Liver (tissue), 9 donors: ENCODE results near the gene ZNF254. TPM values are rescaled to one million over a fixed set of nuclear protein-coding genes. Genes with fewer than 3 reads are reported as not detected.

Experiments
- DNase-seq: peaks from one replicate; pipeline ENCODE4 v3.0.0-alpha.2; 2017; ENCODE audit warnings: low spot score
- H3K27ac ChIP-seq, 2 donors: one replicate each; pipeline ENCODE4 v1.7.0; 2013; ENCODE audit warnings: inconsistent platforms in 2 of 2, low read length in 2 of 2, control low read depth in 1 of 2, low read depth in 1 of 2, mild to moderate bottlenecking in 1 of 2
- H3K27me3 ChIP-seq, 4 donors: one replicate each; pipeline versions ENCODE4 v1.6.1 to v1.7.0; 2013; ENCODE audit warnings: low read length in 3 of 4, inconsistent platforms in 1 of 4, mild to moderate bottlenecking in 1 of 4, moderate library complexity in 1 of 4; ENCODE audit not compliant: control insufficient read depth in 4 of 4, insufficient read depth in 4 of 4
- H3K36me3 ChIP-seq, 4 donors: one replicate each; pipeline versions ENCODE4 v1.6.1 to v1.7.0; 2013; ENCODE audit warnings: low read length in 3 of 4, mild to moderate bottlenecking in 3 of 4, low read depth in 1 of 4, moderate library complexity in 1 of 4; ENCODE audit not compliant: control insufficient read depth in 4 of 4, insufficient read depth in 3 of 4
- H3K4me1 ChIP-seq, 4 donors: one replicate each; pipeline versions ENCODE4 v1.6.1 to v1.7.0; 2013; ENCODE audit warnings: low read length in 3 of 4, mild to moderate bottlenecking in 3 of 4, moderate library complexity in 1 of 4; ENCODE audit not compliant: control insufficient read depth in 4 of 4, insufficient read depth in 4 of 4
- H3K4me3 ChIP-seq, 3 donors: one replicate each; pipeline versions ENCODE4 v1.6.1 to v1.7.0; 2013; ENCODE audit warnings: low read length in 3 of 3, control low read depth in 1 of 3, low read depth in 1 of 3, mild to moderate bottlenecking in 1 of 3
- H3K9ac ChIP-seq, 2 donors: one replicate each; pipeline ENCODE4 v1.7.0; 2013; ENCODE audit warnings: low read length in 2 of 2, mild to moderate bottlenecking in 2 of 2, moderate library complexity in 2 of 2, control low read depth in 1 of 2, low read depth in 1 of 2
- H3K9me3 ChIP-seq, 4 donors: one replicate each; pipeline versions ENCODE4 v1.6.1 to v1.7.0; 2013; ENCODE audit warnings: low read length in 3 of 4; ENCODE audit not compliant: control insufficient read depth in 4 of 4
- ATF3 ChIP-seq: IDR thresholded peaks from 2 replicates; pipeline ENCODE4 v1.6.1; 2016; ENCODE audit warnings: antibody characterized with exemption
- CTCF ChIP-seq: fragments of 150-350 bp; IDR thresholded peaks from 2 replicates; pipeline ENCODE4 v1.5.1; 2017; ENCODE audit warnings: improper control_type of control experiment, low read depth, low read length; ENCODE audit not compliant: missing input control
- EGR1 ChIP-seq, 2 donors: IDR thresholded peaks; 2 replicates each; pipeline ENCODE4 v1.6.1; 2016 to 2018; ENCODE audit warnings: antibody characterized with exemption in 2 of 2, low read depth in 2 of 2
- FOXA1 ChIP-seq: IDR thresholded peaks from 2 replicates; pipeline ENCODE4 v1.6.1; 2016; ENCODE audit warnings: antibody characterized with exemption
- FOXA2 ChIP-seq: IDR thresholded peaks from 2 replicates; pipeline ENCODE4 v1.6.1; 2016; ENCODE audit warnings: antibody characterized with exemption
- GABPA ChIP-seq, 2 donors: IDR thresholded peaks in 1 of 2; conservative IDR thresholded peaks in 1 of 2; 2 replicates each; pipeline ENCODE4 v1.6.1; 2016; ENCODE audit warnings: antibody characterized with exemption in 2 of 2, mild to moderate bottlenecking in 1 of 2, moderate library complexity in 1 of 2
- HNF4A ChIP-seq, 2 donors: conservative IDR thresholded peaks; 2 replicates each; pipeline ENCODE4 v1.6.1; 2016; ENCODE audit warnings: antibody characterized with exemption in 2 of 2, mild to moderate bottlenecking in 2 of 2
- HNF4G ChIP-seq: IDR thresholded peaks from 2 replicates; pipeline ENCODE4 v1.6.1; 2016; ENCODE audit warnings: antibody characterized with exemption
- JUND ChIP-seq, 2 donors: IDR thresholded peaks; 2 replicates each; pipeline ENCODE4 v1.6.1; 2016; ENCODE audit warnings: antibody characterized with exemption in 2 of 2
- MAX ChIP-seq: IDR thresholded peaks from 2 replicates; pipeline ENCODE4 v1.6.1; 2016; ENCODE audit warnings: antibody characterized with exemption
- NR2F2 ChIP-seq: IDR thresholded peaks from 2 replicates; pipeline ENCODE4 v1.6.1; 2016; ENCODE audit warnings: antibody characterized with exemption
- RAD21 ChIP-seq, 2 donors: IDR thresholded peaks; 2 replicates each; pipeline ENCODE4 v1.6.1; 2016; ENCODE audit warnings: antibody characterized with exemption in 2 of 2, mild to moderate bottlenecking in 2 of 2
- REST ChIP-seq: IDR thresholded peaks from 2 replicates; pipeline ENCODE4 v1.6.1; 2016; ENCODE audit warnings: antibody characterized with exemption, mild to moderate bottlenecking
- RXRA ChIP-seq, 2 donors: IDR thresholded peaks; 2 replicates each; pipeline ENCODE4 v1.6.1; 2017 to 2018; ENCODE audit warnings: antibody characterized with exemption in 2 of 2, mild to moderate bottlenecking in 1 of 2
- SP1 ChIP-seq: IDR thresholded peaks from 2 replicates; pipeline ENCODE4 v1.6.1; 2018; ENCODE audit warnings: antibody characterized with exemption, mild to moderate bottlenecking
- TAF1 ChIP-seq: conservative IDR thresholded peaks from 2 replicates; pipeline ENCODE4 v1.6.1; 2016; ENCODE audit warnings: antibody characterized with exemption, mild to moderate bottlenecking
- YY1 ChIP-seq: IDR thresholded peaks from 2 replicates; pipeline ENCODE4 v1.6.1; 2016; ENCODE audit warnings: antibody characterized with exemption, mild to moderate bottlenecking
- ZBTB33 ChIP-seq: IDR thresholded peaks from 2 replicates; pipeline ENCODE4 v1.6.1; 2016; ENCODE audit warnings: antibody characterized with exemption
- WGBS: extraction: QIAGEN DNeasy Blood & Tissue Kit; methylation state at CpG from one replicate; pipeline ENCODE4 v1.1.7; 2013; 5-methylcytosine and 5-hydroxymethylcytosine counted together
- polyA plus RNA-seq, 2 donors: library from polyadenylated mRNA; stranded (reverse) in 1 of 2; unstranded in 1 of 2; fragments of 200-250 nt in 1 of 2; fragments of >200 nt in 1 of 2; fragmentation: Nextera tagmentation in 1 of 2; extraction: Ambion mirVana in 1 of 2; gene quantifications; one replicate each; pipeline versions ENCODE4 v1.2.1 to v1.2.3, GENCODE V29; 2013 to 2015
- total RNA-seq, 2 donors: library from RNA; depleted of rRNA; stranded (reverse); fragments of >200 nt; gene quantifications; one replicate each; pipeline ENCODE4 v1.2.3, GENCODE V29; 2014
- donor health status: healthy.
- donor health status: healthy.
- donor health status: healthy.
- donor health status: healthy.
- donor health status: healthy.

ZNF254 gene
- total and polyA plus RNA-seq, 4 donors = 2.4 to 9.0 (median 5.9) TPM

GRCh38 chr19:24062190-24062589 lies 24.8 kb upstream of the ZNF254 start:
- Histone ChIP-seq H3K27me3 (no peaks in the 10 kb centered on the region), H3K9me3 (no peaks in the 10 kb centered on the region), H3K36me3 (peaks cover 0 to 42% (median 22%) of the 10 kb centered on the region in 4 donors), H3K27ac (no peak overlapping the region), H3K4me1 (no peaks in the 10 kb centered on the region), H3K4me3 (no peak overlapping the region), H3K9ac (no peak overlapping the region)
- no peak for DNase-seq
- TF ChIP-seq FOXA1 = no peak
- TF ChIP-seq REST = no peak
- TF ChIP-seq YY1 = no peak
- TF ChIP-seq MAX = no peak
- TF ChIP-seq HNF4A (conservative IDR thresholded peaks at IDR 0.05) = no peak
- TF ChIP-seq CTCF = no peak
- no peak for TF ChIP-seq ZBTB33
- TF ChIP-seq ATF3 = no peak
- no peak for TF ChIP-seq SP1
- no peak for TF ChIP-seq GABPA (IDR thresholded peaks at IDR 0.05 in 1 of 2, conservative IDR thresholded peaks at IDR 0.05 in 1 of 2)
- TF ChIP-seq NR2F2 = no peak
- TF ChIP-seq RXRA (IDR thresholded peaks at IDR 0.05) = no peak
- TF ChIP-seq FOXA2 = no peak
- no peak for TF ChIP-seq EGR1 (IDR thresholded peaks at IDR 0.05; ENCODE audit: low read depth in 2 of 2)
- TF ChIP-seq RAD21 (IDR thresholded peaks at IDR 0.05) = no peak
- TF ChIP-seq TAF1 = no peak
- no peak for TF ChIP-seq HNF4G
- TF ChIP-seq JUND (IDR thresholded peaks at IDR 0.05) = no peak

- H3K9me3 ChIP-seq = no peaks in the 10 kb centered on the region
- WGBS = 78% methylated on average over 5 of the region's 5 CpGs
Observed at GRCh38 chr19:24063295-24063694, 23.7 kb upstream of the ZNF254 start.

More at GRCh38 chr19:24063295-24063694, 23.7 kb upstream of the ZNF254 start:
- H3K4me3 ChIP-seq = no peak overlapping the region
- no peak overlapping the region for H3K9ac ChIP-seq
- H3K4me1 ChIP-seq = no peaks in the 10 kb centered on the region
- no peaks in the 10 kb centered on the region for H3K27me3 ChIP-seq
- H3K36me3 ChIP-seq = peaks cover 0 to 48% (median 23%) of the 10 kb centered on the region in 4 donors
- TF ChIP-seq HNF4A (conservative IDR thresholded peaks at IDR 0.05) (peak in 1 of 2 donors; percentile 22), TAF1 (no peak), MAX (no peak), FOXA1 (no peak), JUND (IDR thresholded peaks at IDR 0.05) (no peak), ZBTB33 (no peak), HNF4G (no peak)
- no peak overlapping the region for H3K27ac ChIP-seq
- DNase-seq = no peak
